ENCODE measurements around the gene CLOCK.

GRCh38 chr4:55445921-55446577, 100.7 kb downstream of the CLOCK start:
- no peak for TF ChIP-seq KLF9 (tag by site-specific recombination; IDR thresholded peaks at IDR 0.05; ENCODE audit: low read depth)
- TF ChIP-seq TSHZ1 (tag by site-specific recombination; IDR thresholded peaks at IDR 0.05; ENCODE audit: borderline replicate concordance) = no peak
- TF ChIP-seq ZNF223 (tag by site-specific recombination; IDR thresholded peaks at IDR 0.05) = no peak
- TF ChIP-seq, protein P1, sequence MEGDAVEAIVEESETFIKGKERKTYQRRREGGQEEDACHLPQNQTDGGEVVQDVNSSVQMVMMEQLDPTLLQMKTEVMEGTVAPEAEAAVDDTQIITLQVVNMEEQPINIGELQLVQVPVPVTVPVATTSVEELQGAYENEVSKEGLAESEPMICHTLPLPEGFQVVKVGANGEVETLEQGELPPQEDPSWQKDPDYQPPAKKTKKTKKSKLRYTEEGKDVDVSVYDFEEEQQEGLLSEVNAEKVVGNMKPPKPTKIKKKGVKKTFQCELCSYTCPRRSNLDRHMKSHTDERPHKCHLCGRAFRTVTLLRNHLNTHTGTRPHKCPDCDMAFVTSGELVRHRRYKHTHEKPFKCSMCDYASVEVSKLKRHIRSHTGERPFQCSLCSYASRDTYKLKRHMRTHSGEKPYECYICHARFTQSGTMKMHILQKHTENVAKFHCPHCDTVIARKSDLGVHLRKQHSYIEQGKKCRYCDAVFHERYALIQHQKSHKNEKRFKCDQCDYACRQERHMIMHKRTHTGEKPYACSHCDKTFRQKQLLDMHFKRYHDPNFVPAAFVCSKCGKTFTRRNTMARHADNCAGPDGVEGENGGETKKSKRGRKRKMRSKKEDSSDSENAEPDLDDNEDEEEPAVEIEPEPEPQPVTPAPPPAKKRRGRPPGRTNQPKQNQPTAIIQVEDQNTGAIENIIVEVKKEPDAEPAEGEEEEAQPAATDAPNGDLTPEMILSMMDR (tag by site-specific recombination; IDR thresholded peaks at IDR 0.05) = no peak
- no peak for TF ChIP-seq ZNF707 (tag by site-specific recombination; IDR thresholded peaks at IDR 0.05)
- no peak for TF ChIP-seq YY1 (tag by site-specific recombination; IDR thresholded peaks at IDR 0.05)
- TF ChIP-seq ZNF658 (tag by site-specific recombination; IDR thresholded peaks at IDR 0.05) = no peak
- TF ChIP-seq ZBTB1 (tag by site-specific recombination; IDR thresholded peaks at IDR 0.05) = no peak
- TF ChIP-seq, protein P2, sequence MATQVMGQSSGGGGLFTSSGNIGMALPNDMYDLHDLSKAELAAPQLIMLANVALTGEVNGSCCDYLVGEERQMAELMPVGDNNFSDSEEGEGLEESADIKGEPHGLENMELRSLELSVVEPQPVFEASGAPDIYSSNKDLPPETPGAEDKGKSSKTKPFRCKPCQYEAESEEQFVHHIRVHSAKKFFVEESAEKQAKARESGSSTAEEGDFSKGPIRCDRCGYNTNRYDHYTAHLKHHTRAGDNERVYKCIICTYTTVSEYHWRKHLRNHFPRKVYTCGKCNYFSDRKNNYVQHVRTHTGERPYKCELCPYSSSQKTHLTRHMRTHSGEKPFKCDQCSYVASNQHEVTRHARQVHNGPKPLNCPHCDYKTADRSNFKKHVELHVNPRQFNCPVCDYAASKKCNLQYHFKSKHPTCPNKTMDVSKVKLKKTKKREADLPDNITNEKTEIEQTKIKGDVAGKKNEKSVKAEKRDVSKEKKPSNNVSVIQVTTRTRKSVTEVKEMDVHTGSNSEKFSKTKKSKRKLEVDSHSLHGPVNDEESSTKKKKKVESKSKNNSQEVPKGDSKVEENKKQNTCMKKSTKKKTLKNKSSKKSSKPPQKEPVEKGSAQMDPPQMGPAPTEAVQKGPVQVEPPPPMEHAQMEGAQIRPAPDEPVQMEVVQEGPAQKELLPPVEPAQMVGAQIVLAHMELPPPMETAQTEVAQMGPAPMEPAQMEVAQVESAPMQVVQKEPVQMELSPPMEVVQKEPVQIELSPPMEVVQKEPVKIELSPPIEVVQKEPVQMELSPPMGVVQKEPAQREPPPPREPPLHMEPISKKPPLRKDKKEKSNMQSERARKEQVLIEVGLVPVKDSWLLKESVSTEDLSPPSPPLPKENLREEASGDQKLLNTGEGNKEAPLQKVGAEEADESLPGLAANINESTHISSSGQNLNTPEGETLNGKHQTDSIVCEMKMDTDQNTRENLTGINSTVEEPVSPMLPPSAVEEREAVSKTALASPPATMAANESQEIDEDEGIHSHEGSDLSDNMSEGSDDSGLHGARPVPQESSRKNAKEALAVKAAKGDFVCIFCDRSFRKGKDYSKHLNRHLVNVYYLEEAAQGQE (tag by site-specific recombination; IDR thresholded peaks at IDR 0.05) = no peak
- TF ChIP-seq KLF1 (tag by site-specific recombination; IDR thresholded peaks at IDR 0.05) = no peak

All from HEK293 (cell line).